PFSK-1 (cell line): ENCODE data around the gene KRT222.

ENCODE experiments used
- FOXP2 ChIP-seq: optimal IDR thresholded peaks from 2 replicates; pipeline ENCODE3; 2011; ENCODE audit warnings: borderline replicate concordance, control low read depth, inconsistent platforms; ENCODE audit not compliant: insufficient read depth; ENCODE audit errors: extremely low read length, extremely low read depth
- POLR2AphosphoS5 ChIP-seq: IDR thresholded peaks from 2 replicates; pipeline ENCODE4 v1.6.1; 2012; ENCODE audit warnings: low read depth, mild to moderate bottlenecking, control low read depth, low read length, moderate library complexity
- REST ChIP-seq, 2 experiments: IDR thresholded peaks; 2 replicates each; pipeline versions ENCODE4 v1.6.1 to v1.8.0; 2011 to 2012; ENCODE audit warnings: low read depth in 2 of 2, low read length in 2 of 2, control low read depth in 1 of 2, inconsistent platforms in 1 of 2, mild to moderate bottlenecking in 1 of 2, moderate library complexity in 1 of 2; ENCODE audit not compliant: insufficient read depth in 1 of 2
- SIN3A ChIP-seq: IDR thresholded peaks from 2 replicates; pipeline ENCODE4 v1.6.1; 2012; ENCODE audit warnings: mild to moderate bottlenecking, low read length, moderate library complexity, borderline replicate concordance; ENCODE audit not compliant: insufficient read depth
- TAF1 ChIP-seq: IDR thresholded peaks from 2 replicates; pipeline ENCODE4 v1.6.1; 2012; ENCODE audit warnings: low read length, control low read depth, borderline replicate concordance; ENCODE audit not compliant: insufficient read depth

KRT222 gene

GRCh38 chr17:40666331-40666730 is 1.4 kb upstream of the KRT222 start:
- TF ChIP-seq SIN3A (no peak), TAF1 (no peak), POLR2AphosphoS5 (no peak), FOXP2 (no peak), REST (IDR thresholded peaks at IDR 0.05; ENCODE audit: insufficient read depth in 1 of 2, low read depth in 2 of 2, low read length in 2 of 2) (no peak)

GRCh38 chr17:40663252-40663651 is 1.7 kb downstream of the KRT222 start:
- TF ChIP-seq POLR2AphosphoS5 (no peak), TAF1 (no peak), SIN3A (no peak), FOXP2 (no peak), REST (IDR thresholded peaks at IDR 0.05; ENCODE audit: insufficient read depth in 1 of 2, low read depth in 2 of 2, low read length in 2 of 2) (no peak)

GRCh38 chr17:40659911-40660310 is 5.1 kb downstream of the KRT222 start:
- TF ChIP-seq REST (IDR thresholded peaks at IDR 0.05; ENCODE audit: insufficient read depth in 1 of 2, low read depth in 2 of 2, low read length in 2 of 2) = no peak
- TF ChIP-seq SIN3A = no peak
- no peak for TF ChIP-seq FOXP2
- TF ChIP-seq POLR2AphosphoS5 = no peak
- TF ChIP-seq TAF1 = no peak

GRCh38 chr17:40658396-40658795 is 6.6 kb downstream of the KRT222 start:
- no peak for TF ChIP-seq TAF1
- no peak for TF ChIP-seq FOXP2
- TF ChIP-seq SIN3A = no peak
- no peak for TF ChIP-seq POLR2AphosphoS5
- no peak for TF ChIP-seq REST (IDR thresholded peaks at IDR 0.05; ENCODE audit: insufficient read depth in 1 of 2, low read depth in 2 of 2, low read length in 2 of 2)

GRCh38 chr17:40651939-40652338 is 13.0 kb downstream of the KRT222 start:
- TF ChIP-seq FOXP2 = no peak
- TF ChIP-seq POLR2AphosphoS5 = no peak
- TF ChIP-seq REST (IDR thresholded peaks at IDR 0.05; ENCODE audit: insufficient read depth in 1 of 2, low read depth in 2 of 2, low read length in 2 of 2) = no peak
- TF ChIP-seq SIN3A = no peak
- no peak for TF ChIP-seq TAF1
